ENCODE measurements around the gene C20orf204.

The C20orf204 gene

DNA sequence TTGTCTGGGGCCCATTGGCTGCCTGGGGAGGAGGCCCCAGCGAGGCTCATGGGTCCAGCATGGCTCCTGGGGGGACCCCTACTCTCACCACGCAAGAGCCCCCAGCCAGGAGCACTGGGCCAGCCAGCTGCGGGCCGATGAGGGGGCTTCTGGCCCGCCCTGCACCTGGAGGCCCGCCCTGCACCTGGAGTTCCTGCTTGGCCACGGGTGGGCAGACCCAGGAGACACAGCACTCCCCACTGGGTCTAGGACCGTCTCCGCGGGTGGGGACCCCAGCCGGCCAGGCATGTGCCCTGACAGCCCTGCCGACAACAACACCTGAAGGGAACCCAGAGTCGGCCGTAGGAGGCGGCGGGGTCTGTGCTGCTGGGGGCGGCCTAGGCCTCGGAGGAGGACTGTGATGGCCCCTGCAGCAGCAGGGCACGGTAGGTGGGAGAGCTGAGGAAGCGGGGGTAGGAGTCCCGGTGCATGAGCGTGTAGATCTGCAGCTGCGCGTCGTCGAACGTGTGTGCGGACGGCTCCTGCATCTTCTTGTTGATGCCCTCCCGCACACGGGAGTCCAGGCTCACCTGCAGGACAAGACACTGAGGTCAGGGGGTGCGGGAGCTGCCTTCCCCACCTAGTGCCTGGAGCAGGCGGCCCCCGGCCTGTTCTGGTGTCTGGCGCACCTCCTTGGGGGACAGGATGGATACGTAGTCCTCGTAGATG, 37.6 kb downstream of the C20orf204 start:
- DNase-seq, result no peak

DNA sequence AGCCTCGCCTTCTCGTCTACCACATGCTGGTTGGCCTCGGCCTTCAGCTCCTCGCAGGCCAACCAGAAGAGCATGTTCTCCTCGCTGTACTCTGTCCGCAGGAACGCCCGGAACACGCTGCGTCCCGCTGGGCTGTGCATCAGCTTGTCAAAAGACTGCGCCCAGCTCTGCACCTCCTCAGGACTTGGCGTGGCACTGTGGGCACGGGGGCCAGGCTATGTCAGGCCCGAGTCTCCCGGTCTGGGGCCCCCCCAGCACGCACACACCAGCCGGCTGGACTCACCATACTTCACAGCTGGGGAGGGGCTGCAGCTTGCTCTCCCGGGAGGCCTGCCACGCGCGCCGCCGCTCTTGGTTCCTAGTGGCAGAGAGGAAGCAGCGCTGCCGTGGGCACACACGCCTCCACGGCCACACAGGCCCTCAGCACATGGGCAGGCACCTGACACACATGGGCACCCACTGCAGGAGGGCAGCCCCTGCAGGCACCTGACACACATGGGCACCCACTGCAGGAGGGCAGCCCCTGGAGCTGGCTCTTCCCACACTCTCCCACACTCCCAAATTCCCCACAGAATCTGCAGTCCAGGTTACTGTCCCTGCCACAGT, 38.3 kb downstream of the C20orf204 start:
- DNase-seq, result no peak

DNA sequence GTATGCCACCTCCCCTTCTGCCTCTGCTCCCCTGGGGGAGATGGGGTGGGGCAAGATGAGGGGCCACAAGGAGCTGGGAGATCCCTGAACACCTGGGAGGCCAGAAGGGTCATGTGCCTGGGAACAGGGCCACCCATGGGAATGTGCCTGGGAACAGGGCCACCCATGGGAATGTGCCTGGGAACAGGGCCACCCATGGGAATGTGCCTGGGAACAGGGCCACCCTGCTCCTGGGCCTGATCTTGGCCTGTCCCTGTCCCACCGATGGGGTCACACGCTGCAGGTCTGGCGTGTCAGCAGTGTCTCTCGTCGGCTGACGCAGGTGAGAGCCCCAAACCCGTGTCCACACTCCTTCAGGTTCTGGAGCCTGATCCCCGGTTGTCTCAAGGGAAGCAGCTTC, 39.0 kb downstream of the C20orf204 start:
- no peak for DNase-seq

DNA sequence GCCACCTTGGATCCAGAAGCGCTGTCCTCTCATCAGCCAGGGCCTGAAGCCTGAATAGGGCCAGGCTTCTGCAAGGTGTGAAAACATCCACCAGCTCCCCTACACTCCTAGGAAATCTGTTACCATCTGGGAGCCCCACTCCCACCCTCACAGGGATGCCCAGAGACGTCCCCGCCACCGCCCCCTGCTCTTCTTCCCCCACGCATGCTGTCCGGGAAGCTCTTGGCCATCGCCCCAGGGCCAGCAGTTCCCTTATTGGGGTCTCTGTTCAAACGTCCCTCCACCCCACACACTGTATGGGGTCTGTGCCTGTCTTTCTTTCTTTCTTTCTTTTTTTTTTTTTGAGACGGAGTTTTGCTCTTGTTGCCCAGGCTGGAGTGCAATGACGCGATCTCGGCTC, 39.6 kb downstream of the C20orf204 start:
- no peak for DNase-seq

DNA sequence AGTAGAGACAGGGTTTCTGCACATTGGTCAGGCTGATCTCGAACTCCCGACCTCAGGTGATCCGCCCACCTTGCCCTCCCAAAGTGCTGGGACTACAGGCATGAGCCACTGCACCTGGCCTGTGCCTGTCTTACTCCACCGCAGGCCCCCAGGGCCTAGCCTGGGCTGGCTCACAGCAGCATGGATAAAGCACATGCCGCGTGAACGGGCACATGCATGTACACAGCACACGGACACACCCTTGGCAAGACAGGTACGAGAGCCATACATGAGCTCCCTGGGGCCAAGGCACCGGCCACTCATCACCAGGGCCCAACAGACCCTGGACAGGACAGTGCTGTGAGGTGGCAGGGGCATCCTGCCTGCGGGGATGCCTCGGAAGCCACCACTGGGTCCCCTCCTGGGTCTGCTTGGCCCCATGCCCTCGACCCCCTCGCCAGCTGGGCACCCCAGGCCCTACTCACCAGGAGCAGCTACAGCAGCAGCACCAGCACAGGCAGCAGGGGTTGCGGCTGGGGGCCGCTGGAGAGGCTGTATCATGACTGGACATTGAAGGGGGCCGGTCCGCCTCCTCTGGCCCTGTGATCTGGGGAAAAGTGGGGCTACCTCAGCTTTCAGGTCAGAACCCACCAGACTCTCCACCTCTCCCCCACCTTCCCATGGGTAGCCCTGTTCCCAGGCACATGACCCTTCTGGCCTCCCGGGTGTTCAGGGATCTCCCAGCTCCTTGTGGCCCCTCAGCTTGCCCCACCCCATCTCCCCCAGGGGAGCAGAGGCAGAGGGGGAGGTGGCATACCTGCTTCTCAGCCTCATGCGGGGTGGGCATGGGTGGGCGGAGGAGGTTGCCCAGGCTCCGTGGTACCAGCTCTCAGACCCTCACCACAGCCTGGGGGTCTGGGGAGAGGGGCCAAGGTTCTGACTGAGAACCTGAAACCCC, 40.3 kb downstream of the C20orf204 start:
- DNase-seq, result no peak

DNA sequence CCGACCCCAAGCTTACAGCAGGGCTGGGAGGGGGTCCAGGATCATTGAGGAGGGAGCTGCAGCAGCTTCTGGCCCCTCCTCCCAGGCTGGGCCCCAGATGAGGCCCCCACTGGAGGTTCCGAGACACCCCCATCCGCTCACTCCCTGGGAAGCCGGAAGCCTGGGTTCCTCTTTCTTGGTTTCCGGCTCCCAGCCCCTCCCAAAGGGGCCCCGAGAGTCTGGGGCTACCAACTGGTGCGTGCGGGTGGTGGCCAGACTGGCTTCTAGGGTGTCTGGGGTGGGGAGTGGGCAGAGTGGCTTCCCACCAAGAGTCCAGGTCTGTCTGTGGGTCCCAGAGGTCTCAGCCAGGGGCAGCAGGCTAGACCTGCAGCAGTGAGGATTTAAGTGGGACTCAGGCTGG, 41.1 kb downstream of the C20orf204 start:
- DNase-seq, result no peak

DNA sequence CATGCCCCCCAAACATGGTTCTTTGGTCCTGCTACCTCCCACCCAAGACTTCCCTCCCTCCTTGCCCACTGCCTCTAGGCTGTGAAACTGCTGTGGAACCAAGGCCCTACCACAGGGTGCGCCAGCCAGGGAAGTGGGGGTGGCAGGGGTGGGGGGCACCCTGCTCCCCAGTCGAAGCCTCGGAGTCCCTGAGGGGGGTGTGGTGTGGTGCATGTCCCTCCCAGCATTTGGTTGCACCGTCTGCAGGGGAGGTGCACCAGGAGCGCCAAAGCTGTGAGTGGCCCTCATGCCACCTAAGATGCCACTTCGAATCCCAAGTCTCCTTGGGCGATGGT, 41.5 kb downstream of the C20orf204 start:
- no peak for DNase-seq

DNA sequence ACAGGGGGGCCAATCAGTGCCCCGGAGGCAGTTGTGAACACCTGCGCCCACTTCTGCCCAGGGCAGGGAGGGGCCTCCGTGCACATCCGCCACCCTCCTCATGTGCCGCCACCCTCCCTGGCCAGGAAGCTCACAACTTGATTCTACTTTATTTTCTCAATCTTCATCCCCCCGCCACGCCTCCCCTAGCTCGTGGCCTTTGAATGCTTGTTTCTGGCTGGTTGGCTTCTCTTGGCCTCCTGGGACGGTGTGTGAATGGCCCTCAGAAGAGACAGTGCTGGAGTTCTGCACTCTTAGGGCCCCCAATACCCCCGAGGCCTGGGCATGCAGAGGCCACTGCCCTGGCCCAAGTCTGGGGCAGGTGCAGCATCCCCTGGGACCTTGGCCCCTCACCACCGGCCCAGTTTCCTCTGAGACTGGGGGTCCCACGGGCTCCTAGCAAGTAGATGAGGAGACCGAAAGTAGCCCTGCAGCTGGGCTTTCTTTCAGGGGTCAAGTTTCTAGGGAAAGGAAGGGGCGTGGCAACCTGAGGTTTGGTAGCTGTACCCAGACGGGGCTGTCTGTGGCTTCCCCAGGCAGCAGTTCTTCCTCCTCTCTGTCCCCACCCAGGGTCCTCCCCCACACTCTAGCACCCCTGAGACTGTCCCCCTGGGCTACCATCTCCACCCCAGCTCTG, 42.0 kb downstream of the C20orf204 start:
- DNase-seq, result no peak

DNA sequence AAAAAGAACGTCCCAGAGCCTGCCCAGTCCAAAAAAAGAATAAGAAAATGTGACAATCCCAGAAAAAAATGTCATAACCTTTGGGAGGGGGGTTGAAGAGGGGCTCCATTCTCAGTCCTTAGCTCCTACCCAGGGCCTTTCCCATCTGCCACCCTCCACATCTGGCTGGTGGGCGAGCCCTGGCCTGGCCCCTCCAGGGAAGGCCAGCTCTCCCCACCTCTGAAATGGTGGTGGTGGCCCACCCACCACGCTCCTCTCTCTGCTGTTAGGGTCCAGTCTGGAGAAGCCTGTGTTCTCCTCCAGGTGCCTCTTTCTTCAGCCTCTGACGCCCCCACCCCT, 42.9 kb downstream of the C20orf204 start:
- no peak for DNase-seq

DNA sequence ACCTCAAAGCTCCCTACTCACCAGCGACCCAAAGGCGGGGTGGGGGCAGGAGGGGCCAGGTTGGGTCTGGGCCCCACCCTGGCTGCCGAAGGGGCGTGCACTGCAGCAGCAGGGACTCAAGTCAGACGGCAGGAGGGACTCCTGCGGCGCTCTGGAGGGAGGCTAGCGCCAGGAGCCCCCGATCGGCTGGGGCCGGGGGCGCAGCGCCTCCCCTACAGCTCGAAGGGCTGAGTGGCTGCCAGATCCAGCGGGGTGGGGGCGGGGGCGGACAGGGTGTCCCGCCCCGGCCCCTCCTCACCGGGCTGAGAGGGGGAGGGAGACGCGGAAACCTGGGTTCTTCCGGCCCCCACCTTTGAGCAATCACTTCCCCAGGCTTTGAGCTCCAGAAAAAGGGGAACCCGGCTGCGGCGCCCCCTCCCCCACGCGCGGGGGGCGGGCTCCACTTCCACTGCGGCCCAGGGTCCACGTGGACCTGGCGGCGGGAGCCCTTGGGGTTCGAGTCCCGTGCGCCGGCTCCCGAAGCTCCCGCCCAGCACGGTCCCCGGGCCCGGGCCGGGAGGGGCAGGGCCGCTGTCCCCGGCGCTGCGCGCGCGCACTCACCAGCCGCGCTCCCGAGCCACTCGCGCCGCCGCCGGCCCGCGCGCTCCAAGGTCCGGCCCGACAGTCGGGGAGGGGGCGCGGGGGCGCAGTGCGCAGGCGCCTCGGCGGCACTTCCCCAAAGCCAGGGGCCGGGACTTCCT, 43.5 kb downstream of the C20orf204 start, which contains the start of gene RGS19:
RGS19 (minus strand) TSS at position 246 of the 740 bp plus-strand sequence. CDS start 2,632 bp downstream, outside the sequence.
- DNase-seq, result no peak

DNA sequence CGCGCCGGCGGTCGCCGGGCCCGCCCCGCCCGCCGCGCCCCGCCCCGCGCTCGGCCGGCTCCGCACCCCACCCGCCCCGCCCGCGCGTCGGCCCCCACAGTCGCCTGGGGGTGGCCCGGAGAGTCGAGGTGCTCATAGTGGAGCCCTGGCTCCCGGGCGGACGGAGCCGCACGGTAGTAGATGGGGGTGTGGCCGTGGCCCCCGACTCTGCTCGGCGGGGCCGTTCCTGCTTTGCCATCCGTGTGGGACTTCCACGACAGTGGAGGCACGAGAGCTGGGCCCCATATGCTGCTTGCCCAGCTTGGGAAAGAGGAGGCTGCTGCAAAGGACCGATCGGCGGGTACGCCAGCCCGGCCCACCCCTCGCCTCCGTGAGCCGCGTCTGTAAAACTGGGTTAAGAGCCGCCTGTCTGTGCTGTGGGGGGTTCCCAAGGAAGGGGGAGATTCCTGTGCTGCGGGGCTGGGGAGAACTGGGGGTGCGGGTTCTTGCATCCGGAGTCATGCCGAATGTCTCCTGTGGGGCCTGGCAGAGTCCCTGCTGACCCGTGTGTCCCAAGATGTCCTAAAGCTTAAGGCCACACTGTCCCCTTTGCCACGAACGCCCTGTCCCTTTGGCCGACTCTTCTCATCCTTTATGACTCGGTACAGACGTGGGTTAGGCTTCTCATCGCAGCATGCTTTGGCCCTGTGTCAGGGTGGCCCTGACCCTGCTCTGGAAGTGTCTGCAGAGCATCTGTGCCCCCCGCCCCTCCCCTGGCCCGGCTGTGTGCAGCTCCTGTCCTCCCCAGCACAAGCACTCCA, 44.2 kb downstream of the C20orf204 start, which contains the start of gene OPRL1:
OPRL1 (plus strand) TSS at position 70 of the 800 bp plus-strand sequence. CDS start 12,639 bp downstream, outside the sequence.
- no peak for DNase-seq

DNA sequence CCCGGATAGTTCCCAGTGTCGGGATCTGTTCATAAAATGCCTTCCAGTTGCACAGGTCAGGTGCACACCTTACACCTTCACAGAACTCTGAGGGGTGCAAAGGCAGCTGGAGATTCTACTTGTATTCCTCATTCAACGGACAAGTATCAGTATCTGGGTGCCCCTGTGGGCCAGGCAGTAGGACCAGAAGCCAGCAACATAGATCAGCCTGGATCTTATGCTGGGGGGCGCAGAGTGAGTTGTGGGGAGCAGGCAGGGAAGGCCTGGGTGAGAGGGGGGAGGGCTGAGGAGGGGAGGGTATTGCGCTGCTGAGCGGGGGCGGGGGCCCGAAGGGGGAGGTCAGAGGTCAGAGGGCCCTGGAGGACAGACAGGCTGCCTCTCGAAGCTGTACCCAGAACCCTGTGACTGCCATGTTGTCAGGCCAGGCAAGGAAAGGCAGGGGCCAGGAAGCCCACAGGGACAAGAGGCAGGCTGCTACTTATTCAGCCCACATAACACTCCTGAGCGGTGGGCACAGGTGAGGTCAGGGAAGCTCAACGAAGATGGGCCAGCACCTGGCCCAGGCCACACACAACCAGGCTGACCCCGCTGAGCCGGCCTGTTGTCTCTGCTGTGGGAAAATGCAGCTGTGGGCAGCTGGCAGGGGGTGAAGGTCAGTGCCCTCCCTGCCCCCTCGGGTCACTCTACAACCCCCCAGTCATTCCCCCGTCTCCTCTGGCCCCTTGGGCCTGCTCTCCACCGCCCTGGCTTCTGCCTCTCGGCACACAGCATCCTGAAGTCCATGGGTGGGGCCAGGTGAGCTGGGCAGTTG, 45.0 kb downstream of the C20orf204 start:
- DNase-seq, result no peak

DNA sequence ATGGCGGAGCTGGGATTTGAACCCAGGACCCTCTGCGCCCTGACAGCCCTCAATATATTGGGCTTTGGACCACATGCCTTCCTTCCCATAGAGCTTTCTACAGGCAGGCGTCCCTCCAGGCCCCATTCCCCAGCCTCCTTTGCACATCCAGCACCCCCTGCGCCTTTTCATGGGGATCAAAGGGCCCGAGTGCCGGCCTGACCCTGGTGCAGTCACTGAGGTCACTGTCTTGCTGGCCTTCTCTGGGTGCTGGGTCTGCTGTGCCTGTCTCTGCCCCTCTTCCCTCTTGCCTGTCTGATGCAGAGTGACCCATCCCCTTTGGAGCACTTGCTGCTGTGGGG, 45.6 kb downstream of the C20orf204 start:
- DNase-seq, result no peak

DNA sequence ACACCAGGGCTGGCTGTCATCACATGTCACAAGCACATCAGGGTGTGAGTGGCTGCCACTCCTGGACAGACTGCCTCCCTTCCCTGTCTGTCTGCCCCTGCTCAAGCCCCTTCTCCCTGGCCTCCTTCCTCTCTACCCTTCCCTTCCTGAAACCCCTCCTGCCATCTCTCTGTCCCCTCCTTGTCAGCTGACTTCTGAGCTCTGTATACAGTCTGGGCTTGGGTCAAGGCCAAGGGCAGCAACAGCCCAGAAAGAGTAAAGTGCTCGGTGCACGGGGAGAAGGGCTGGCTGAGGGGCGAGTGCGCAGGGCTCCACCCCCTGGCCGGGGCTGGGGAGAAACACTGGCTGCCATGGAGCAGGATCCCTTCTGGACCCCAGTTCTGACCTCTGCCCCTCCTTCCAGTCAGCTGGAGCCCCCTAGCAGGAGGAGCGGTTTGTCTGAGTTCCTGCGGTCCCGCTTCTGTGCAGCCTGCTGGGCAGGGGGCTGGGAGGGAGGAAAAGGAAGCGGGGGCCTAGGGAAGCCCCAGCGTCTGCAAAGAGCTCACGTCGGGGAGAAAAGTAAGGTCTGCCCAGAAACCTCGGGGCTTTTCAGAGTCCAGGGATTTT, 46.2 kb downstream of the C20orf204 start:
- no peak for DNase-seq

DNA sequence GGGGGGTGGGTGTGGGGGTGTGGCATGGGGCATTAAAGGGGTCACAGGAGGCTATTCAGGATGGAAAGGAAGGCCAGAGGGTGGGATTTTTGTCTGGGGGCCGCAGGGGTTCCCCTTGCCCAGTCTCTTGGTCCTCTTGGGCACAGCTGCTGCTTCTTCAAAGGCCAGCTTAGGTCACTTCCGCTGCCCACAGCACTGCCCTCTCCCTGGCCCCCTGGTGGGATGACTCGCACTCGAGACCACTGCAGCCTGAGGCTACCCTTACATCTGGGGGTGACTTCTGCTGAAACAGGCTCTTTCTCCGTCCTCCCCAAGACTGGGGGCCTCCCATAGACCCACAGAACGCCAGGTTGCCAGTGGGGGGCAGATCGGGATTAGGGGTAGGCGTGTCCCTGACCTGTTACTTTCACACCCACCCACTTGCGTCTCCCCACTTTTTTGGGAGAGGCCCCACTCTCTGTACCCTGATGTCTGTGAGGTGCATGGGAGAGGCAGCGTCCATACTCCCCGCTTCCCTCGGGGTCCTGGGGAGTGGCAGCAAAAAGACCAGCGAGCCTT, 46.9 kb downstream of the C20orf204 start:
- no peak for DNase-seq

DNA sequence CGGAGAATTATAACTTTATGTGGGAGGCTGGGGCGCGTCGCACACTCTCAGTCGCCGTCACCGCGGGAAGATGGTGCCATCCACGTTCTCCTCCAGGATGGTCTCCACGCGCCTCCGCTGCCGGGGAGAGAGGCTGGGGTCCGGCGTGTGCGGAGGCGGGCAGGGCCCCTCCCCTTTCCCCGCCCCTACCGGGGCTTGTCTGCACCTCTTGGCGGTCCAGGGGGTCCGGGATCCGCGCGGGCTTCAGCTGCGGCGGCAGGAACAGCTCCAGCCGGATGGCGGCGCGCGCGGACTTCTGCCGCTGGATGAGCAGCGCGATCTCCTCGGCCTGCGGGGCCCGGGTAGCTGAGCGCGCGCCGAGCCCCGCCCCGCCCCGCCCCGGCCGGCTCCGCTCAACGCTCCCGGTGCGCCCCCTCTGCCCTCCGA, 47.4 kb downstream of the C20orf204 start:
- DNase-seq, result peak; percentile 38

DNA sequence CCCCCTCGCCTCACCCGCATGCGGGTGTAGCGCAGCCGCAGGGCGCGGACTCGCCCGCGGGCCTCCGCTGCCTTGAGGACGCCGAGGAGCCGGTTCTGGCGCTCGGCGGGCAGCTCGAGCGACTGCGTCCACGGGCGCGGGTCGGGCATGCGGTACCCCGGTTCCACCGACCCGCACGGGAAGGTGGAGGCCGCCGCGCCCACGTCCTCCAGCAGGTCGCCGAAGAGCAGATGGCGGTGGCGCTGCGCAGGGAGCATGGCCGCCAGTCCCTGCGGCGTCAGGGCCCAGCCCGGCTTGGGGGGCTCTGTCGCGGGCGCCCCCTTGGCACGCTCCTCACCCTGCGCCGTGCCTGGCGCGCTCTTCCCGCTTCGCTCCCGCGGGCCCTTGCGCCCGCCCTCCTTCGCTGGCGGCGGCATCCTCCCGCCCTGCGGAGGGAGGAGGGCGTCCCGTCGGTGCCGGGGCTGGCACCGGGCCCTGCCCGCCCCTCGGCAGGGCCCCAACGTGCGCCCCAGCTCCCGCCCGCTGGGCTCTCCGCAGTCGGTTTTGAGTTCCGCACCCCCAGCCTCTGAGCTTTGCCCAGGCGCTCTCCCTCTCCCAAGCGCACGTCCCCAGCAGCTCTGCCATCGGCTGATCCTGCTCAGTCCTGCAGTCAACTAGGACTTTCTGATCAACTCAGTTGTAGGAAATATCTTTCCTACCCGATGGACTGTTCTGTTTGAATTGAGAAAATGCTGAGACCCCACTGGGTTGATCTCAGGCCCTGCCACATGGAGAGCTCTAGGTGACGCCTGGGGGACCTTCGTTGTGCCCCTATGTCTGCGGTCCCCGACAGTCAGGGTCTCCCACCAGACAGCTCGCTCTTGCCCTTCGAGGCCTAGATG, 48.1 kb downstream of the C20orf204 start, which contains the start of gene LKAAEAR1:
LKAAEAR1 (minus strand) TSS at position 595 of the 881 bp plus-strand sequence; CDS start at position 416, 179 bp downstream.
- no peak for DNase-seq

DNA sequence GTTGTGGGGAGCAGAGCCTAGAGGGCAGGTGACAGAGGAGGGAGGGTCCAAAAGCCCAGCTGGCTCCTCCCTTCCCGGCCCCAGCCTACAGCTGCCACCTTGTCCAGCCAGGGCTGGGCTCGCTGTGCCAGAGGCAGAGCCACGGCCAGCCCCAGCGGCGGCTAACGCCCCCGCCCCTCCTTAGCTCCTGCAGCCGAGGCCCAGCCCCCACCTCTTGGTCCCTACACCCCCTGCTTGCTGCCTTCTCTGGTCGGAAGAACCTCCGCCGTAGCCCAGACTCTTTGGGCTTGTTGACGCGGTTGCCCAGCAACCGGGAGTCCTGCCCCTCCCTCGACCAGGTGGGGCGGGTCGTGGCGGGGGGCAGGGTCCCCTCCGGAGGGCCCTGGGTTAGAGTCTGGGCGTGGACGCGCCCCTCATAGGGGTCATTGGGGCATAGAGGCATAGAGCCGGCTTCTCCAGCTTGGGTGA, 48.7 kb downstream of the C20orf204 start:
- no peak for DNase-seq

DNA sequence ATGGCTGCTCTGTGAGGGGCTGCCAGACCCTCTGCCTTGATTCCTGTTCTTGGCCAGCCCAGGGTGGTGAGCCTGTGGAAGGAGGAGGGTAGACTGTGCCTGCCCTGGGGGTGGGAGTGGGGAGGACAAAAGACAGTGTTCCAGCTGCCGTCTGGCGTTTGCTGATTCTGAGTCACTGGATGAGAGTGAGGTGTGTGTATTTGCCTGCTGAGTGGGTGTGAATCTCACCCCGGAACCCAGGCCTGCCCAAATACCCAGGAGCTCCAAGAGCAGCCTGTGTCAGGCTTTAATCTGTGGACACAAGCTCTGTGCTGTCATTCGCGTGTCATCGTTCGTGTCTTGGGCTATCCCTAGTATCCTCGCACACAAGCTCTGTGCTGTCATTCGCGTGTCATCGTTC, 50.8 kb downstream of the C20orf204 start:
- DNase-seq, result no peak
